H1 (cell line): ENCODE results near the gene TRIM45. TPM values are rescaled to one million over a fixed set of nuclear protein-coding genes. Genes with fewer than 3 reads are reported as not detected.

ENCODE experiments used
- CTCF ChIA-PET: fragments of 300-600 bp; sonication (Branson Sonifier 250); formaldehyde crosslinking; loops from one replicate; lab custom pipeline; 2021; ENCODE audit not compliant: partially characterized antibody; lab: Charles Lee
- POLR2A ChIA-PET: fragments of 300-600 bp; sonication (Branson Sonifier 250); formaldehyde crosslinking; loops from one replicate; lab custom pipeline; 2021; ENCODE audit warnings: inconsistent platforms; ENCODE audit not compliant: partially characterized antibody; lab: Charles Lee
- DNase-seq, 2 experiments: peaks; one replicate each; pipeline versions ENCODE4 v3.0.0 to v3.0.0-alpha.2; 2010 to 2022; ENCODE audit warnings: low spot score in 2 of 2, low read depth in 1 of 2, mixed read lengths in 1 of 2
- FAIRE-seq: peaks from 2 replicates; lab custom pipeline; 2011; peaks lifted over from hg19 to GRCh38; lab: Jason Lieb, UNC
- H2AFZ ChIP-seq: 2 replicates; pipeline ENCODE4 v1.8.1; 2012; ENCODE audit warnings: low read length, inconsistent platforms
- H2AK5ac ChIP-seq: 2 replicates; pipeline ENCODE4 v1.6.1; 2013; ENCODE audit warnings: low read depth, low read length
- H2BK120ac ChIP-seq: replicated peaks from 2 replicates; pipeline ENCODE3; 2013; ENCODE audit warnings: low read depth, low read length, inconsistent platforms
- H2BK12ac ChIP-seq: 2 replicates; pipeline ENCODE4 v1.6.1; 2013; ENCODE audit warnings: low read depth, low read length
- H2BK15ac ChIP-seq: 2 replicates; pipeline ENCODE4 v1.6.1; 2013; ENCODE audit warnings: low read length
- H2BK20ac ChIP-seq: 2 replicates; pipeline ENCODE4 v1.6.1; 2013; ENCODE audit warnings: low read length
- H2BK5ac ChIP-seq: 2 replicates; pipeline ENCODE4 v1.6.1; 2013; ENCODE audit warnings: low read depth, low read length
- H3K14ac ChIP-seq: 2 replicates; pipeline ENCODE4 v1.6.1; 2013; ENCODE audit warnings: inconsistent platforms; ENCODE audit not compliant: insufficient read length
- H3K18ac ChIP-seq: 2 replicates; pipeline ENCODE4 v1.6.1; 2013; ENCODE audit warnings: low read length; ENCODE audit errors: extremely low read depth
- H3K23ac ChIP-seq: 2 replicates; pipeline ENCODE4 v1.6.1; 2013; ENCODE audit warnings: inconsistent platforms; ENCODE audit not compliant: insufficient read length
- H3K23me2 ChIP-seq: 2 replicates; pipeline ENCODE4 v1.6.1; 2013; ENCODE audit warnings: low read depth, low read length
- H3K27ac ChIP-seq: 2 replicates; pipeline ENCODE4 v1.6.1; 2011; ENCODE audit warnings: low read depth, low read length, inconsistent platforms
- H3K27me3 ChIP-seq, 4 experiments: replicated peaks in 1 of 4; 1 replicate in 1 of 4; 2 replicates in 3 of 4; pipeline versions ENCODE4 v1.6.1 to v1.8.1; 2011 to 2013; ENCODE audit warnings: low read length in 3 of 4, mild to moderate bottlenecking in 3 of 4, inconsistent platforms in 2 of 4, mixed read lengths in 2 of 4, moderate library complexity in 1 of 4; ENCODE audit not compliant: control insufficient read depth in 3 of 4, insufficient read depth in 3 of 4; ENCODE audit errors: extremely low read depth in 1 of 4
- H3K36me3 ChIP-seq, 4 experiments: 2 replicates each; pipeline versions ENCODE4 v1.6.1 to v1.8.1; 2011 to 2013; ENCODE audit warnings: mild to moderate bottlenecking in 4 of 4, low read length in 3 of 4, moderate library complexity in 2 of 4, control low read depth in 1 of 4, inconsistent platforms in 1 of 4; ENCODE audit not compliant: insufficient read depth in 4 of 4, control insufficient read depth in 2 of 4
- H3K4ac ChIP-seq: replicated peaks from 2 replicates; pipeline ENCODE3; 2013; ENCODE audit warnings: low read length, low read depth, mixed read lengths, inconsistent platforms; ENCODE audit not compliant: insufficient read length
- H3K4me1 ChIP-seq, 4 experiments: replicated peaks in 1 of 4; 1 replicate in 1 of 4; 2 replicates in 3 of 4; pipeline versions ENCODE4 v1.6.1 to v1.8.1; 2011 to 2013; ENCODE audit warnings: low read length in 3 of 4, inconsistent platforms in 2 of 4, mixed read lengths in 1 of 4; ENCODE audit not compliant: insufficient read depth in 4 of 4, control insufficient read depth in 3 of 4
- H3K4me2 ChIP-seq, 2 experiments: 2 replicates each; pipeline versions ENCODE4 v1.6.1 to v1.8.1; 2011 to 2013; ENCODE audit warnings: low read depth in 2 of 2, low read length in 2 of 2, control low read depth in 1 of 2, inconsistent platforms in 1 of 2, mild to moderate bottlenecking in 1 of 2; ENCODE audit not compliant: insufficient read depth in 1 of 2
- H3K4me3 ChIP-seq, 4 experiments: fragments of 200-600, 300-600 bp in 1 of 4; sonication (generic), shearing (Covaris generic), sonication (Bioruptor Twin) in 1 of 4; 2 replicates each; pipeline versions ENCODE4 v1.5.1 to v1.8.1; 2011 to 2016; ENCODE audit warnings: low read length in 4 of 4, low read depth in 3 of 4, control low read depth in 2 of 4, inconsistent platforms in 2 of 4, mild to moderate bottlenecking in 2 of 4, mixed read lengths in 1 of 4, moderate library complexity in 1 of 4; ENCODE audit not compliant: insufficient read depth in 2 of 4; ENCODE audit errors: extremely low read depth in 1 of 4
- H3K56ac ChIP-seq: replicated peaks from 2 replicates; pipeline ENCODE3; 2013; ENCODE audit warnings: low read depth, mild to moderate bottlenecking, mixed read lengths, low read length, inconsistent platforms; ENCODE audit not compliant: insufficient read length
- H3K79me1 ChIP-seq: 2 replicates; pipeline ENCODE4 v1.6.1; 2013; ENCODE audit warnings: low read depth, low read length, control low read depth
- H3K79me2 ChIP-seq, 2 experiments: 2 replicates each; pipeline versions ENCODE4 v1.6.1 to v1.8.1; 2012 to 2013; ENCODE audit warnings: low read length in 2 of 2, mild to moderate bottlenecking in 2 of 2, inconsistent platforms in 1 of 2; ENCODE audit not compliant: insufficient read depth in 2 of 2, control insufficient read depth in 1 of 2
- H3K9ac ChIP-seq, 4 experiments: replicated peaks in 1 of 4; 1 replicate in 1 of 4; 2 replicates in 3 of 4; pipeline versions ENCODE4 v1.6.1 to v1.8.1; 2011 to 2013; ENCODE audit warnings: low read depth in 3 of 4, low read length in 3 of 4, control low read depth in 2 of 4, mild to moderate bottlenecking in 2 of 4, moderate library complexity in 2 of 4, inconsistent platforms in 1 of 4; ENCODE audit errors: extremely low read depth in 1 of 4
- H3K9me3 ChIP-seq, 2 experiments: 2 replicates each; pipeline versions ENCODE4 v1.6.1 to v1.8.1; 2012 to 2013; ENCODE audit warnings: mild to moderate bottlenecking in 2 of 2, moderate library complexity in 2 of 2, control low read depth in 1 of 2, inconsistent platforms in 1 of 2, low read depth in 1 of 2, low read length in 1 of 2, mixed read lengths in 1 of 2; ENCODE audit not compliant: insufficient read depth in 2 of 2
- H4K20me1 ChIP-seq, 2 experiments: replicated peaks in 1 of 2; 2 replicates each; pipeline versions ENCODE3 to v1.8.1; 2011 to 2013; ENCODE audit warnings: inconsistent platforms in 2 of 2, low read length in 2 of 2, mild to moderate bottlenecking in 1 of 2; ENCODE audit not compliant: insufficient read depth in 2 of 2, control insufficient read depth in 1 of 2
- H4K5ac ChIP-seq: 2 replicates; pipeline ENCODE4 v1.6.1; 2013; ENCODE audit warnings: low read length, low read depth, mixed read lengths, inconsistent platforms; ENCODE audit not compliant: insufficient read length
- H4K8ac ChIP-seq: 2 replicates; pipeline ENCODE4 v1.8.0; 2013; ENCODE audit warnings: mild to moderate bottlenecking, moderate library complexity, low read length, inconsistent platforms; ENCODE audit not compliant: insufficient read depth; ENCODE audit errors: extremely low read depth
- H4K91ac ChIP-seq: replicated peaks from 2 replicates; pipeline ENCODE3; 2013; ENCODE audit warnings: low read length, mixed read lengths, inconsistent platforms; ENCODE audit not compliant: insufficient read length
- BCL11A ChIP-seq, 2 experiments: IDR thresholded peaks; one replicate each; pipeline ENCODE4 v1.6.1; 2011; ENCODE audit warnings: low read depth in 2 of 2, low read length in 2 of 2, mild to moderate bottlenecking in 2 of 2
- CBX5 ChIP-seq: fragments of 300-800, 300-1000 bp; sonication (generic); IDR thresholded peaks from 2 replicates; pipeline ENCODE4 v1.7.1; 2016; ENCODE audit warnings: antibody characterized with exemption, low read length, low read depth
- CBX8 ChIP-seq: fragments of 300-800, 300-1000 bp; sonication (generic); IDR thresholded peaks from 2 replicates; pipeline ENCODE4 v1.7.1; 2016; ENCODE audit warnings: low read depth, low read length, borderline replicate concordance
- KDM1A ChIP-seq: fragments of 200-600, 300-600 bp; sonication (generic); IDR thresholded peaks from 2 replicates; pipeline ENCODE4 v1.7.1; 2016; ENCODE audit warnings: mild to moderate bottlenecking, low read length, borderline replicate concordance
- KDM4A ChIP-seq: IDR thresholded peaks from one replicate; pipeline ENCODE4 v1.7.1; 2012; ENCODE audit warnings: low read depth, mild to moderate bottlenecking, moderate library complexity, low read length, inconsistent platforms; ENCODE audit not compliant: severe bottlenecking
- NRF1 ChIP-seq: IDR thresholded peaks from 2 replicates; pipeline ENCODE4 v1.6.1; 2011; ENCODE audit warnings: mild to moderate bottlenecking, low read depth, low read length, improper control_type of control experiment
- RXRA ChIP-seq: IDR thresholded peaks from 2 replicates; pipeline ENCODE4 v1.6.1; 2011; ENCODE audit warnings: low read depth, mild to moderate bottlenecking, low read length, moderate library complexity; ENCODE audit not compliant: insufficient read depth
- SAP30 ChIP-seq: fragments of 300-600 bp; sonication (generic); IDR thresholded peaks from 2 replicates; pipeline ENCODE4 v1.7.1; 2012; ENCODE audit warnings: low read length, moderate library complexity, mild to moderate bottlenecking, inconsistent platforms; ENCODE audit not compliant: insufficient read depth, insufficient replicate concordance
- SIRT6 ChIP-seq: IDR thresholded peaks from one replicate; pipeline ENCODE4 v1.7.1; 2012; ENCODE audit warnings: low read length, inconsistent platforms
- SP4 ChIP-seq: IDR thresholded peaks from 2 replicates; pipeline ENCODE4 v1.6.1; 2012; ENCODE audit warnings: low read length, inconsistent platforms
- WGBS, 2 experiments: shearing (Covaris generic) in 1 of 2; methylation state at CpG; one replicate each; pipeline versions ENCODE4 v1.1.6 to v1.1.7; 2013 to 2015; ENCODE audit warnings: low lambda C conversion rate in 2 of 2, mixed read lengths in 2 of 2, inconsistent platforms in 1 of 2, low coverage in 1 of 2, missing lambda C conversion rate in 1 of 2; ENCODE audit not compliant: insufficient replicate concordance in 2 of 2, insufficient coverage in 1 of 2, insufficient read length in 1 of 2; ENCODE audit errors: extremely low coverage in 1 of 2, missing lambda C conversion rate in 1 of 2; 5-methylcytosine and 5-hydroxymethylcytosine counted together
- polyA plus RNA-seq, 7 experiments: library from polyadenylated mRNA; depleted of rRNA in 3 of 7; stranded (reverse) in 5 of 7; unstranded in 2 of 7; fragments of >200 nt in 5 of 7; fragments of 200-250 nt in 2 of 7; gene quantifications; 1 replicate in 5 of 7; 2 replicates in 1 of 7; 4 replicates in 1 of 7; pipeline versions ENCODE4 v1.2.1 to v1.2.3, GENCODE V29; 2011 to 2013; ENCODE audit warnings: missing spikeins in 2 of 7, mixed read lengths in 2 of 7
- total RNA-seq: library from RNA; stranded (reverse); fragmentation: NEBNext Ultra II Directional; extraction: Animal tissue kit (Norgen Biotek cat#: 25700); gene quantifications from 2 replicates; pipeline ENCODE4 v1.2.1, GENCODE V29; 2021
- TF ChIP-seq, protein P1 (sequence below): IDR thresholded peaks from 2 replicates; pipeline ENCODE4 v1.6.1; 2012; ENCODE audit warnings: low read length, inconsistent platforms
- TF ChIP-seq, protein P2 (sequence below): IDR thresholded peaks from 2 replicates; pipeline ENCODE4 v1.6.1; 2012; ENCODE audit warnings: inconsistent platforms

Gene TRIM45
- total and polyA plus RNA-seq, 2 of the 8 experiments (the other 6 are each of a cell fraction or from before 2014, with no cell fraction given) = 13.7 to 16.7 TPM

DNA sequence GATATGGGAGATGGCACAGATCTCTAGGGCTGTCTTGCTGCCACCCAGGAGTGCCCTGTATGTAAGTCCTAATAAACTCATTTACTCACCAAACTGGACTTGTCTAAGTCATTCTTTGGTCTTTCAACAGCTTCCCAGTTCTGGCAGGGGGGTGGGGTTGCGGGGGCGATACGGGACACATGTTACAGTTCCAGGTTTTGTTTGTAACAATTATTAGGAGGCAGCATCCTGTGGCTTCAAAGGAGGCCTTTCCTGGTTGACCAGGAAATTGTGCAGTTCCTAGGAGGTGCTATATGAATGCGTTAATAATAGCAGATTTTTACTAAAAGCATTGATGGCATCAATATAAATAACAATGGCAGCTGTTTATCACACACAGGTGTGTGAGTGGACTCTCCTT lies 42.7 kb upstream of the TRIM45 start:
- no peak overlapping the region for H4K91ac ChIP-seq
- FAIRE-seq (no peak), DNase-seq (no peak)
- H3K56ac ChIP-seq = no peak overlapping the region
- no peak overlapping the region; a peak in 2 of 7 replicates for H3K9ac ChIP-seq
- no peak overlapping the region for H4K8ac ChIP-seq
- no peaks in the 10 kb centered on the region for H3K79me2 ChIP-seq
- H3K9me3 ChIP-seq = no peaks in the 10 kb centered on the region
- H3K18ac ChIP-seq = no peak overlapping the region
- no peak overlapping the region for H2BK120ac ChIP-seq
- H3K4ac ChIP-seq = no peak overlapping the region
- no peaks in the 10 kb centered on the region for H4K20me1 ChIP-seq
- ChIA-PET POLR2A (no interaction called here), CTCF (interaction anchor here (0.6 to 1.9 kb wide), 4 partner anchors 12 to 1995 kb away, joined by 3 to 6 read pairs (median 4); no protein-coding TSS in a partner anchor)
- no peak overlapping the region for H3K23ac ChIP-seq
- H3K4me3 ChIP-seq = no peak overlapping the region
- H3K23me2 ChIP-seq = no peaks in the 10 kb centered on the region
- 93% methylated on average over 4 of the region's 4 CpGs; no CpG with 5 or more reads in 1 of the 2 experiments for WGBS, 2 experiments
- no peak overlapping the region for H2BK5ac ChIP-seq
- no peak overlapping the region for H2BK12ac ChIP-seq
- no peak overlapping the region for H3K27ac ChIP-seq
- H2AFZ ChIP-seq = no peak overlapping the region
- H4K5ac ChIP-seq = no peak overlapping the region
- no peak overlapping the region for H3K14ac ChIP-seq
- no peaks in the 10 kb centered on the region for H3K36me3 ChIP-seq
- H2AK5ac ChIP-seq = no peak overlapping the region
- peaks cover 0 to 6% (median 2%) of the 10 kb centered on the region in 4 experiments; a peak in 2 of 7 replicates for H3K4me1 ChIP-seq
- H3K79me1 ChIP-seq = no peaks in the 10 kb centered on the region
- no peaks in the 10 kb centered on the region for H3K27me3 ChIP-seq
- H3K4me2 ChIP-seq = no peak overlapping the region
- no peak overlapping the region for H2BK20ac ChIP-seq
- no peak overlapping the region for H2BK15ac ChIP-seq
- no peak for TF ChIP-seq SIRT6
- TF ChIP-seq SAP30 = no peak
- TF ChIP-seq, protein P1, sequence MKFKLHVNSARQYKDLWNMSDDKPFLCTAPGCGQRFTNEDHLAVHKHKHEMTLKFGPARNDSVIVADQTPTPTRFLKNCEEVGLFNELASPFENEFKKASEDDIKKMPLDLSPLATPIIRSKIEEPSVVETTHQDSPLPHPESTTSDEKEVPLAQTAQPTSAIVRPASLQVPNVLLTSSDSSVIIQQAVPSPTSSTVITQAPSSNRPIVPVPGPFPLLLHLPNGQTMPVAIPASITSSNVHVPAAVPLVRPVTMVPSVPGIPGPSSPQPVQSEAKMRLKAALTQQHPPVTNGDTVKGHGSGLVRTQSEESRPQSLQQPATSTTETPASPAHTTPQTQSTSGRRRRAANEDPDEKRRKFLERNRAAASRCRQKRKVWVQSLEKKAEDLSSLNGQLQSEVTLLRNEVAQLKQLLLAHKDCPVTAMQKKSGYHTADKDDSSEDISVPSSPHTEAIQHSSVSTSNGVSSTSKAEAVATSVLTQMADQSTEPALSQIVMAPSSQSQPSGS = no peak
- no peak for TF ChIP-seq NRF1
- TF ChIP-seq CBX8 = no peak
- no peak for TF ChIP-seq KDM1A
- TF ChIP-seq SP4 = no peak
- TF ChIP-seq KDM4A = no peak
- TF ChIP-seq RXRA = no peak
- TF ChIP-seq BCL11A (IDR thresholded peaks at IDR 0.05; ENCODE audit: low read depth in 2 of 2, low read length in 2 of 2) = no peak
- TF ChIP-seq, protein P2, sequence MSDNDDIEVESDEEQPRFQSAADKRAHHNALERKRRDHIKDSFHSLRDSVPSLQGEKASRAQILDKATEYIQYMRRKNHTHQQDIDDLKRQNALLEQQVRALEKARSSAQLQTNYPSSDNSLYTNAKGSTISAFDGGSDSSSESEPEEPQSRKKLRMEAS = no peak
- no peak for TF ChIP-seq CBX5
